Measurements from ENCODE around the gene GANAB.
A peak's percentile ranks its signal among the peaks of the same experiment; 100 is the strongest.
"Not testable (repeated sequence)": the region's sequence is repeated elsewhere in the genome, so short reads cannot be mapped to it uniquely, and the experiment has no call there.

The GANAB gene

DNA sequence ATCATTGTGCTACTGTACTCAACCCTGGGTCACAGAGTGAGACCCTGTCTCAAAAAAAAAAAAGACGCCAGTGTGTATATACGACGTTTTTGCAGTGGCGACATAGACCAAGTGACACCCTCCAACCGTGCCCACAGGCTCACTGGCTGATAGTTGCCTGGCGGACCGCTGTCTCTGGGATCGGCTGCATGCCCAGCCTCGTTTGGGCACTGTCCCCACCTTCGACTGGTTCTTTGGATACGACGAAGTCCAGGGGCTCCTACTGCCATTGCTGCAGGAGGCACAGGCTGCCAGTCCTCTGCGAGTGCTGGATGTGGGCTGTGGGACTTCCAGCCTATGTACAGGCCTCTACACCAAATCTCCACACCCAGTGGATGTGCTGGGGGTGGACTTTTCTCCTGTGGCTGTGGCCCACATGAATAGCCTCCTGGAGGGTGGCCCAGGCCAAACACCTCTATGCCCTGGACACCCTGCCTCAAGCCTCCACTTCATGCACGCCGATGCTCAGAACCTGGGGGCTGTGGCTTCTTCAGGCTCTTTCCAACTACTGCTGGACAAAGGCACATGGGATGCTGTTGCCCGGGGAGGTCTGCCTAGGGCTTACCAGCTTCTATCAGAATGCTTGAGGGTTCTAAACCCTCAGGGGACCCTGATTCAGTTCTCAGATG is 20.0 kb upstream of the GANAB start:
- no peak for FAIRE-seq

DNA sequence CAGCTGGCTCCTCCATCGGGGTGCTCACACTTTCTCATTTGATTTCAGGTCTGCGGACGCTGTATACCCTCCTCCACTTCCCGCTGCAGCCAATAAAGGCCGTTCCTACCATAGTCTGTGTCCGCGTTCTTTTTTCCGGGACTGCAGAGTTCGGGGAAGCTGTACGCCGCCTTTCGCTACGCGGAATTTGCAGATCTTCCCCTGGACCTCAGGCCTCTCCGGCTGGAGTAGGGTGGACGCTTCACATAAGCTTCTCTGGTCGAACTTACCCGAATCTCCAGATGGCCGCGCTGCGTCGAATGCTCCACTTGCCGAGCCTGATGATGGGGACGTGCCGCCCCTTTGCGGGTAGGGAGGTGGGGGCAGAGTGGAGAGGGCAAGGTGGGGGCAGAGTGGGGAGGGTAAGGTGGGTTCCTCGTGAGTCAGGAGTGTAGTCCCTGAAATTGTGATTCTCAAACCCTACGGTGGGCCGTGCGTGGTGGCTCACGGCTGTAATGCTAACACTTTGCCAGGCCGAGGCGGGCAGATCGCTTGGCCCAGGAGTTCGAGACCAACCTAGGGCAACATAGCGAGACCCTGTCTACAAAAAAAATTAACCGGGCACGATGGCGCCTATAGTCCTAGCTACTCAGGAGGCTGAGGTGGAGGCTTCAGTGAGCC is 19.3 kb upstream of the GANAB start:
- no peak for FAIRE-seq

DNA sequence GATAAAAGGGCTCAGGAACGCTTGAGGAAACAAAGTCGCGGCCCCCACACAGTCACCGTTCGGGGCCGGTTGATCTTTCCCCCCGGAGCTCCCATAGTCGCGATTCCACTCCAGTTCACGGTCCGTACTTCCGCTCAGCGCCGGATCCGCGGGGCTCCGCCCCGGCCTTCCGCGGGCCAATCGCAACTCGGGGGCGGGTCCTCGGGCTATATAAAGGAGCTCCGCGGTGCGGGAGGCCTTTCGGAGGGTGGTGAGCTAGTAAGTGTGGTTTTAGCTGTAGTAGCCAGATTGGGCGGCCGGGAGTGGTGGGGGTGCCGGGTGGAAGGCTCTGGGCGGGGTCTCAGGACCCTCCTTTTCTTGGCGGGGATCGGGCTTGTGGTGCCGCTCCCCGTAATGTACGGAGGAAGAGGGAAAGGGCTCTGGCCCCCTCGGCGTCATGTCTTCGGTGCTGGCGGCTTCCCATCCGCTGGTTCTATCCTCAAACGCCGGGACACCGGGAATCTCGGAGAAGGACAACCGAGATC is 18.7 kb upstream of the GANAB start, which contains the start of the genes C11orf98 and CSKMT:
C11orf98 (minus strand) TSS at position 136 of the 524 bp plus-strand sequence; CDS start at position 95, 41 bp downstream.
CSKMT (plus strand) TSS at position 238 of the 524 bp plus-strand sequence. CDS start 568 bp downstream, outside the sequence.
- no peak for FAIRE-seq

- FAIRE-seq, result no peak
These were observed 18.1 kb upstream of the GANAB start for GRCh38 chr11:62664405-62665074.

GRCh38 chr11:62656796-62657429 is 10.5 kb upstream of the GANAB start:
- no peak for FAIRE-seq

GRCh38 chr11:62654297-62654696 is 7.9 kb upstream of the GANAB start:
- no peak for FAIRE-seq

DNA sequence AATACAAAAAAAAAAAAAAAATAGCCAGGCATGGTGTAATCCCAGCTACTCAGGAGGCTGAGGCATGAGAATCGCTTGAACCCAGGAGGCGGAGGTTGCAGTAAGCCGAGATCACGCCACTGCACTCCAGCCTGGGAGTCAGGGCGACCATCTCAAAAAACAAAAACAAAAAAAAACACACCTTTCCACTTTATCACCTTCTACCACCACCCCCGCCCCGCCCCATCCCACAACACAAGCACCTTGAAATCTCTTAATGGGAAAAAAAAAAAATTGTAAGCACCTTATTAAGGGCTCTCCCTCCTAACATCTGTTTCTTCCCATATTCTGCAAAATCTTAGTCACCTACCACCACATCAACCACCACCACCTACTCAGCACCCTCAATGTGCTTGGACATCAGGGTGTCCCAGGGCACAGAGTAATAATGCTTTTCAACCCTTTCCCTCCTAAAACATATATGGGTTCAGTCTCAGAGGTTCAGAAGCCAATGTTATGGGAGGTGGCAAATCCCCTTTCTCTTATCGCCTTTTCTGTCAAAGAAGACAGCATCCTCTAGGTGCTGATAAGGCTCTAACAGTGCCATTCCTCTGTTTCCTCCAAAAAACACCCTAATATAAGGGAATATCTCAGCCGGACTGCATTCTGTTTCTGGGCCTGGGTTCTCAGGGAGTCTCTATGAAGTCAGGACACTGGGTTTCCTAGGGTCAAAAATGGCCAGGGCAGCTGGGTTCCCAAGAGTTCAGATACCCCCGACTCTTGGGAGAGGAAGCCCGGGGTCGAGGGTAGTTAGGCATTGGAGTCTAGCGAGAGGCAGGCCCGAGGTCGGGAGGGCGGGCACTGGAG is 6.0 kb upstream of the GANAB start:
- no peak for FAIRE-seq

GRCh38 chr11:62650283-62650682 is 3.9 kb upstream of the GANAB start:
- FAIRE-seq, result not testable (repeated sequence)

GRCh38 chr11:62649486-62649885 is 3.1 kb upstream of the GANAB start:
- FAIRE-seq, result no peak

DNA sequence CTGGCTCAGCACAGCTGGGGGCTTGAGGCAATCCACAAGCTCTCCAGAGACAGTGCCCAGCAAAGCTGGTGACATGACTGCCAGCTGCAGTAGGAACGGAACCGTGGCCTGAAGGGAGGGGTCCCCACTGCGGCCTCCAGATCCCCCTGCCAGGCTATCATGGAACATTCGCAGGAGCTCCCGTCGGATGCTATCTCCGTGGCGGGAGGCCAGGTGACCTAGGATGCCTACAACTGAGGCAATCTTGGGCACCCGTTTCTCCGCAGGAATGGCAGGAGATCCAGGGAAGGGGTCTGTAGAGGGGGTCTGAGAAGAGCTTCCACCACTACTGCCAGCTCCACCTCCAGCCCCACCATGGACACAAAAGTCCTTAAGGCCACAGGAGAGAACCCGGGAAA is 2.6 kb upstream of the GANAB start:
- no peak for FAIRE-seq

- FAIRE-seq, result no peak
These were observed 2.0 kb upstream of the GANAB start for GRCh38 chr11:62648185-62648966.

DNA sequence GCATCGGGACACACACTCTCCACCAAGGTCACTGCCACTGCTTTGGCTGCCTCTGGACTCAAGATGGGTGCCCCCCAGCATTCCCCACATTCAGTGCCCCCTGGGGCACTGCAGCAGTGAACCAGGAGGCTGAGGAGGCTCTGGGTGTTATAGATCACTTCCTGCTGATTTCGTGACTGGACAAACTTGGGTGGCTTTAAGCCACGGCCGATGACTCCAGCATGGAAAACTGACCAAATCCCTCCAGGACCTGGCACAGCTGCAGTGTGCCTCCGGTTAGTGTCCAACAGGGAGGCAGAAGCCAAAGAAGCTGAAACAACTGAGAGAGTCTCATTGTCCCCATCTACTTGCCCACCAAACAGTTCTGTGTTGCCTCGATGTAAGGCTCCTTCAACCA is 1.2 kb upstream of the GANAB start:
- no peak for FAIRE-seq

DNA sequence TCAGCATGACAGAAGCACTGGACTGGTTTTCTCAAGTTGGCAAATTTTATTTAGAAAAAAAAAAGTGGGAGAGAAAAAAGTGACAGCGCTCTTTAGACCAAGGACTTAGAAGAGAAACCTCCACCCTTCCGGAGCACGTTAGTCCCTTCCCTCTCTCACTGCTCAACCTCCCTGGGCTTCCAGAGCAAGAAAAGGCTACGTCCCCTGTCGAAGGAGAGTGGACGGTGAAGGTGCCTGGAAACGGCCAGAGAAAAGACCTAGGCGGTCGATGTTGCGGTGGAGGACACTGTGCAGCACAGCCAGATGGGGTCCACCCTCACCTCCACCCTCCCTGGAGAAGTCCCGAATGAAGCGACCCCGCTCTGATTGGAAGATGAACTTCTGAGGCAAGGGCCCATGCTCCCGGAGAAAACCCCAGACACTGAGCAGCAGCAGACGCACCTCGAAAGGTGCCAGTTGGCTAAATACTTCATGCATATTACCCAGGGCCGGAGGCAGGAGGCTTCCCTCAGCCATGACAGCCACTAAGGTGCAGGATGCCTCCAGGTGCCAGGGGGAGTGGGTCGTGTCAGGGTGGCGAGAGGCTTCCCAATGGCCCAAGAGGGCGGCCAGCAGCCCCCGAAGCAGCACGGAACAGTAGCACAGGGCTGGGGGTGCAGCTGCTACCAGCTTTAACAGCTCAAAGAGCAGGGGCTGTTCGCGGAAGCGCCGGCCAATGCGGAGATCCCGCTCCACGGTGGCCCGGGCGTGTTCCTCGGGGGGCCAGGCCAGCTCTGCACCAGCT is 604 bp upstream of the GANAB start:
- no peak for FAIRE-seq

DNA sequence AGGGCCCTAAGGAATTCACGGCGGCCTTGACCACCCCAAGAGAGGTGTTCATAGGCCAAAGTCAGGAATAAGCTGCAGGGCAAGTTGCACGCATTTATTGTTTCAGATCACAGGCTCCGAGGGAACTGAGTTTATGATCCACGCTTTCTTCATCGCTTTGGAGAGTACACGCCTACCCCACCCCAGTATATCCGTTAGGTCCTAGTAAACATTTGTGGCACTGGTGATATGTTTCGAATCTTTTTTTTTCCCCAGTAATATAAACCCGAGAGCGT is 805 bp downstream of the GANAB start:
- FAIRE-seq, result no peak

- no peak for FAIRE-seq
These were observed 2.2 kb downstream of the GANAB start for GRCh38 chr11:62644220-62644619.

GRCh38 chr11:62632492-62632891 is 13.9 kb downstream of the GANAB start:
- FAIRE-seq, result no peak

DNA sequence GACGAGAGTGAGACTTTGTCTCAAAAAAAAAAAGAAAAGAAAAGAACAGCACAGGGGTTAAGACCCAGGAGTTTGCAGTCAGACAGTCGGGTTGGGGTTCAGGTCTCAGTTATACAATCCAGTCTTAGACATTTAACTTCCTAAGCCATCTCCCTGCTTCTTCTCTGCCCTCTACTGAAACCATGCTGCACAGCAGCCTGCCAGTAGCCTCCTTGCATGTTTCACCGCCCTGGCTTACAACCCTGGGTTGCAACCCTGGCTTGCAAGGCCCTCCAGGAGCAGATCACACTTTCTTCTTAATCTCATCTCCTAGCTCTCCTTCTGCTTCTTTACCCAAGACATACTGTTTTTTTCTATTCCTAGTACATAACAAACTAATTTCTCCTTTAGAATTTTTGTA is 18.7 kb downstream of the GANAB start:
- no peak for FAIRE-seq

DNA sequence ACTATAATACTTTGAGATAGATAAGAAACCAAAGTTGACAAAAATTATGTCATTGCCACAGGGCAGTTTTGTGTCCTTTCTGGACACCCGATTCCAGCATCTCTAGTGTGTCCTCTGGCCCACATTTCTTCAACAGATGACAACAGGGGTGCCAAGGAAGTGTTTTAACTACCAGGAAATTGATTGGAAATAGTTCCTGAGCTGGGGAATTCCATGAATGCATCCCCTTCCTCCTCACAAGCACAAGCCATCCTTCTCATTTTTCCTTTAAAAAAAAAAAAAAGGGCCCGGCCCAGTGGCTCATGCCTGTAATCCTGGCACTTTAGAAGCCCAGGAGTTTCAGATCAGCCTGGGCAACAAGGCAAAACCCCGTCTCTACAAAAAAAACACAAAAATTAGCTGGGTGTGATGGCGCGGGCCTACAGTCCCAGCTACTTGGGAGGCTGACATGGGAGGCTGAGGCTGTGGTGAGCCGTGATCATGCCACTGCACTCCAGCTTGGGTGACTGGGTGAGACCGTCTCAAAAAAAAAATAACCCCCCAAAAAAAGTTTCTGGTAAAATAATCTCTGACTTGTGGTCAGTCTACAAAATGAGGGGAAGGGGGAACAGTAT is 23.8 kb downstream of the GANAB start:
- FAIRE-seq, result no peak

- FAIRE-seq, result peak; percentile 49
These were observed 24.6 kb downstream of the GANAB start, which contains the start of gene B3GAT3 for GRCh38 chr11:62621567-62622470. B3GAT3 (minus strand) TSS chr11:62621986; CDS start chr11:62621947, 39 bp downstream.

Data from TTC549 (cell line).